GM18867 (cell line): ENCODE results near the gene DEFB114.
A peak's percentile ranks its signal among the peaks of the same experiment; 100 is the strongest.

Experiments used
- ATAC-seq: cut with Tn5 transposase; IDR thresholded peaks from one replicate; pipeline ENCODE4 v1.9.1; 2021; ENCODE audit warnings: mild to moderate bottlenecking, moderate library complexity; ENCODE audit not compliant: unreplicated experiment

DEFB114 gene

DNA sequence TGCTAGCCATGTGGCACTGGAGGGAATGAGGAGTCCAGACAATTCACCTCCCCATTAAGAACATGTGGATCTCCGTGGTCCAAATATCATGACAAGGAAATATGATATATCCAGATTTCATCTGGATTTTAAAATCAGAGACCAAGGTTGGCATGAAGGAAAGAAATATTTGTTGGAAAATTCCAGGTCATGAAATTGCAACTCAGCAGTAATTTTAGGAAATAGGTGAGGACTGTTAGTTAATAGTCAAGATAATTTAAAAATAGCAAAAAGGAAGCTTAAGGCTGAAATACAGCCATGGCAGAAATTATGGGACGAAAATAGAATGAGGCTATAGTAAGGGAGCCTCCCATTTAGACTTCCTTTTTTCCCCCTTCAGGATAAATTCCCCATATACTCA lies 26.9 kb downstream of the DEFB114 start:
- no peak for ATAC-seq

DNA sequence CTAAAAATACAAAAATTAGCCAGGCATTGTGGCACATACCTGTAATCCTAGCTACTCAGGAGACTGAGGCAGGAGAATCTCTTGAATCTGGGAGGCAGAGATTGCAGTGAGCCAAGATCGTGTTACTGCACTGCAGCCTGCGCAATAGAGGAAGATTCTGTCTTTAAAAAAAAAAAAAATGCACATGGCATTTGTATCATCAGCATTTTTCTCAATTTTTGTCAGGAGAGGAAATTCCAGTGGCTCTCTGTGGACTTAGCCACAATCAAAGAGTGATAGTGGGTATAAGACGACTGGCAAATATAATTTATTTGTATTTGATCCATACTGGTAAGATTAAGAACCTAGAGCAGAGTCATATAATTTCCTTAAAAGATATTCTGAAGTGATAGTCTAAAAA lies 28.6 kb downstream of the DEFB114 start:
- ATAC-seq = no peak

DNA sequence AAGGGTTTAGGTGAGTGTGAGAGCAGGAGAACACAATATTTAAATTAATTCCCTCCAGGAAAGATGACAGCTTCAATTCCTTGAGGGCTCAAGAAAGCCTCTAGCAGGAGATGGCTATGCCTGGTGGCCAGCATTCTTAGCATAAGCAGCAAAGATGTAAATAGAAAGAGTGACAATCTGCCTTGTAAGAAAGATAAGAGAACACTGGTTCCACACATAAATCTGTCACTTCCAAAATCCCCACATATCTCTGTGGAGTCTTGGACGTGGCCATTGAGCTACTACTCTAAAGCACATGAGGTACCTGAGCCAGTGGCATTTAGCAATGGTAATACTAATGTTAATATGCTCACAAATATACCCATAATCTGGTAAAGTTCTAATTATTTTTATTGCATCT lies 29.2 kb downstream of the DEFB114 start:
- ATAC-seq = no peak

DNA sequence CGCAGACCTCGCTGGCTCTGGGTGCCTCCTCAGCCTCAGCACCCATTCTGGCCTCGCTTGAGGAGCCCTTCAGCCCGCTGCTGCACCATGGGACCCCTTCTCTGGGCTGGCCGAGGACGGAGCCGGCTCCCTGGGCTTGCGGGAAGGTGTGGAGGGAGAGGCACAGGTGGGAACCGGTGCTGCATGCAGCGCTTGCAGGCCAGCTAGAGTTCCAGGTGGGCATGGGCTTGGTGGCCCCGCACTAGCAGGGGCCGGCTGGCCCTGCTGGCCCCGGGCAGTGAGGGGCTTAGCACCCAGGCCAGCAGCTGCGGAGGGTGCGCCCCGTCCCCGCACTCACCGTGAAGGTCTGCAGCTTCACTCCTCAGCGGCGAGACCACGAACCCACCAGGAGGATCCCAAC lies 30.4 kb downstream of the DEFB114 start:
- ATAC-seq = no peak

DNA sequence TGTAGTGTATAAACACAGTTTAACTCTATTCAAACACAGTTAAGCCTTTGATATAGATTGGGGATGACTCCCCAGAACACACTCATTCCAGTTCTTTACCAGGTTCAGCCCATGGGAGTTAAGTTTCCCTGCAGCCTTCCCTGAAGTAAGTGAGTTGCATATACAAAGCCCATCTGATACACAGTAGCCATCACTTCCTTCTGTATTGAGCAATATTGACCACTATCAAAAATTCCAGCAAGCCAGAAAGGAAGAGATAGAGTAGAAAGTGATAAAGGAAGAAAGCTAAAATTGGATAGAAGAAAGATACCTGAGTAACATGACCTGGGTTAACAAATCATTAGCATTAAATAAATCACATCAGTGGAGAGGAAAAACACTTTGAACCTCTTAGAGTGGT lies 34.6 kb downstream of the DEFB114 start:
- no peak for ATAC-seq

DNA sequence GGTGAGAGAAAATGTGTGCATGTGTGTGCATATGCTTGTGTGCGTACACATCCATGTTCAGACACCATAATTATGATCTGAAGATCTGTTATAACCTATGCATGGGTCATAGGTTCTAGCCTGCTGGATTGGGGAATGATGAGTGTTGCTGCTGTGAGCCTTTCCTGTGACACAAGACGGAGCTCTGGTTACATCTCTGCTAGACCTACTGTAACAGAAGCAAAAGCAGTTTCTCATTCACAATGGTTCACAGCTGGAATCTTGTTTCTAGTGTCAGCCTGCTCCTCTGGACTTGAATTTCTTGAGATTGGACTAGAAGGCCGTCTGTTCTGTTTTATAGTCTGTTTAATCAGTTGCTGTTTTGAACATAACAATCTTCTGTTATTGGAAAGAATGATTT lies 40.1 kb downstream of the DEFB114 start:
- peak; percentile 53 for ATAC-seq

DNA sequence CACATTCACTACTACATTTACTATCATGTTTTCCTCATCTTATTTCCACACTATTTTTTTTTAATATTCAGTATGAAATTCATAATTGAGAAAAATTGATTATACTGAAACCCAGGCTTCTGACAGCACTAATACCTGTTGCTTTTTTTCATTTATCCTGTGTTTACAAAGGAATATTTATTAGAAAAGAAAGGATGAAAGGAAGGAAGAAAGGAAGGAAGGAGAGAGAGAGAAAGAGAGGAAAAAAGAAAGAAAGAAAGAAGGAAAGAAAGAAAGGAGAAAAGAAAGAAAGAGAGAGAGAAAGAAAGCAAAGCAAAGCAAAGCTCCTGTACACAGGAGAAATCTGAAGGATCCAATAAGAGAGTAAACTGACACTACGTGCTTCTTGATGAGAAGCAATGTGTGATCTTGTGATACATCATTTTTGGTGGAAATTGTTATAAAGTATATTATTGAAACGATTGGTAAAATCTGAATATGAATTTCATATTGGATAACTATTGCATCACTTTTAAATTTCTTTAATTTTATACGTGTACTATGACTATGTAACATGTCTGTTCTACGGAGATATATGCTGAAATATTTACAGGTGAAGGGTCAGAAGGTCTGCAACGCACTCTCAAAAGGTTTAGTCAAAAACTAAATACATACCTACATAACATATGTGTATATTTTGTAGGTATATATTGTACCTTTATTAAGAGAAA lies 43.9 kb downstream of the DEFB114 start:
- no peak for ATAC-seq

DNA sequence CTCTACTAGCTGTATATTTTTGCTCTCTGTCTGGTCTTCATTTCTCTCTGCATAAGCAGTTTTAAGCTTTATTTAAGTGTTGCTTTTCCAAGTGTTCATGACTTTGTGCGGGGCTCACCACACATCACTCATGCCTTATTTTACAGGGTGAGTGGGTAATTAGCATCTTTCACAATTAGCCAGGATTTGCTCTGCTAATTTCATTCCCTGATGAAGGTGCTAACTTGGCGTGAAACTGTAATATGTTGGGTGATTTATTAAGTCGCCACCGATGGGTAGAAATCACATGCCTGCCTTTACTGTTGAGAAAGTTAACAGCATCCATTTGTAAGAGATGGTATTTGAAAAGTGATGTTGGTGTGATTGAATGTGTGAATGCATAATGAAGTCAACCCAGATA lies 44.7 kb downstream of the DEFB114 start:
- ATAC-seq = no peak

DNA sequence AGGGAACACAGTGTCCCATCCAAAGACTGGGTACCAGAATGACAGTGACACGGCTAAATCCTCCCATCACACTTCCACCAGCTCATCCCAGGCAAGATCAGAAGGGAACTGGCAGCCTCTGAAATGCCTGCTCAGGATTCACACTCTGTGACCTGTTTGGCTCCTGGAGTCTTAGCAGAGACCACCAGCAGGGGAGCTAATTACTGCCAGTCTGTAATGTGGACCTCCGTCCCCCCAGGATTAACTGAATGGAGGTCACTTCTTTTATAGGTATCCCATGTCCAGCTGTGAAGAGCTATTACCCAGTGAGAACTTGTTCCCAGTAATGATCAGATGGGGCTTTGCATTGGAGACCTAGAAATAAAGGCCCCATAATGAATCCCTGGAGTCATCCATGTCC lies 45.2 kb downstream of the DEFB114 start:
- ATAC-seq = no peak

DNA sequence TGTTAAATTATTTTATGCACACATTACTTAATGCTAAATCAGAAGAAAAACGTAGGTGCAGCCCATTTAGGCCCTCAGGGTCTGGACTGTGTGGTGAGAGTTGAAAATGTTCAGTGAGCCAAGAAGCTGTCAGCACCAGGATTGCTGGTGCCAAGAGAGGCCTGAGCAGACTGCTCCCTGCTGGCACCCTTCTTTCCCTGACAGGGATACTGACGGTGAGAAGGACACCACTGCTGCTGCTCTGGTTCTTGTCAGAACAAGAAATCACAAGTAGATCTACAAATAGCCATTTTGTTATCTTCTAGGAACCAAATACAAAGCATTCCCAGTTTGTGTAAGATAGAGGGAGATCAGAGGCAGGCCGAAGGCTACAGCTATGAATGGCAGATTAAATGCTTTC lies 48.9 kb downstream of the DEFB114 start:
- ATAC-seq = no peak

DNA sequence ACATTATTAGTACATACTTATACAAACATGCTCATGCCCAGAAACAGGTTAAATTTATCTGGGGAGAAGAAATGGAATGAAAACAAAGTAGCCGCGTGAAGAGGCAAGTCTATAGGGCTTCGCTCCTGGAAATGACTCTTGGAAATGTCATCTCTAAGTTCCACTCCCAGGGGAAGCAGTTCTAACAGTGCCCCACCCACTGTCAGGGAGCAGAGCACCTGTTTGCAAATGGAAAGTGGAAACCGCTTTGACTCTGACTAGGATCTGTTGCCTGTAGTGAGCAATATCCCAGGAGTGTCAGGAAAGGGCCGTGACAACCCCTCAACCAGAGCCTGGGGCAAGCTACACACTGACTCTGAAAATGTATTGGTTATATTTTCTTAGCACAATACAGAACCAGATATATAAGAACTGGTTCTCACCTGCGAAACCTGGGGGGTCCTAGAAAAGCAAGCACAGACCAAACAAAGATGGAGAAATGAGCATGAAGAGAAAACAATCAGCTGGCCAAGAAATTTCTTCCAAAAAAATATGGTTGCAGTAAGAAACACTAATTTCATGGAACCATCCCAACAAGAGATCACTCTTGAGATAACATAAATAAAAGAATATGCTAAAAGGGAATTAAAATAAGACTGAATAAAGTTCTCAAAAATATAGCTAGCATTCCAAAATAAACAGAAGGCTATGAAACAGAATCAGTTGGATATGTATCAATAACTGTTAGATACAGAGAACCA lies 50.2 kb downstream of the DEFB114 start:
- no peak for ATAC-seq

DNA sequence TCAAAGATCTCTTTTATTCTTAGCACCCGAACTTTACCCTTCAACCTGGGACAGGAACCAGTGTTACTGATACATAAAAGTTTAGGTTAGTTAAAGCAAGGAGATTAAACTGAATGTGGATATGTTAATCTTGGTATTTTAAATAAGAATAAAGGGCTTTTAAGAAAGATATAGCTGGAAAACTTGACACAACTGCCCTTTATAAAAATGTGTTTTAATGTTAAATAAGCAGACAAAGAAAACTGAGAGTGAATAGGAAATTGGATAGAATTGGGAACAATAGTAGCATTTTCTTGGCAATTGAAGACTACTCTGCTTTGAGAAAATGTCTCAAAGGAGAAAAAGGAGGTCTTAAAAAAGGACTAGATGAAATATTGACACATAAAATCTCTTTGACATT lies 51.8 kb downstream of the DEFB114 start:
- ATAC-seq = no peak

DNA sequence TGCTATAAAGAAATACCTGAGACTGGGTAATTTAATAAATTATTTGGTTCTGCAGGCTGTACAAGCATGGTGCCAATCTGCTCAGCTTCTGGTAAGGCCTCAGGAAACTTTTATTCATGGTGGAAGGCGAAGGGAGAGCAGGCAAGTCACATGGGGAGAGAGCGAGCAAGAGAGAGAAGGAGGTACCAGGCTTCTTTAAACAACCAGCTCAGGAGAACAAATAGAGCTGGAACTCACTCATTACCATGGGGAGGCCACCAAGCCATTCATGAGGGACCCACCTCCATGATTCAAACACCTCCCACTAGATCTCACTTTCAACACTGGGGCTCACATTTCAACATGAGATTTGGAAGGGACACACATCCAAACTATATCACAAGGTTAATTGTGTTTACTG lies 52.7 kb downstream of the DEFB114 start:
- ATAC-seq = no peak
